GM19455 (cell line): Measurements from ENCODE around the gene SMPD2.
A peak's percentile ranks its signal among the peaks of the same experiment; 100 is the strongest.

ENCODE experiments used
- ATAC-seq: cut with Tn5 transposase; IDR thresholded peaks from one replicate; pipeline ENCODE4 v1.9.1; 2021; ENCODE audit not compliant: unreplicated experiment

Gene SMPD2

GRCh38 chr6:109483735-109484057, 43.2 kb downstream of the SMPD2 start:
- peak; percentile 3 for ATAC-seq

DNA sequence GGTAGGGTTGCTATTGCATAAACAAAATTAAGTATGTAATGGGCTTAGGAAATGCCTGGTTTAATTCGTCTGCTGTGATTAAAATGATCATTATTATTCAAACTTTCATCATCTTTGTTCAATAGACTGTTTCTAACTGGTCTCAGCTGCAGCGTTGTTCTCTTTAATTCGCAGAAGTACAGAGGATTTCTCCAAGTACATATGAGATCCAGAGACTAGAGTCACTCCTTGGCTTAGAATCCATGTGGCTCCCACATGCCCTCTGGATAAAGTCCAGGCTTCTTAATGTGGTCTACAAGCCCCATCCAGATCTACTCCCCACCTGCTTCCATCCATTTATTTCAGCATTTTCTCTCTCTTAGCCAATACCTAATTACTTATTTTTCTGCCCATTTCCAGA, 43.6 kb downstream of the SMPD2 start:
- no peak for ATAC-seq

DNA sequence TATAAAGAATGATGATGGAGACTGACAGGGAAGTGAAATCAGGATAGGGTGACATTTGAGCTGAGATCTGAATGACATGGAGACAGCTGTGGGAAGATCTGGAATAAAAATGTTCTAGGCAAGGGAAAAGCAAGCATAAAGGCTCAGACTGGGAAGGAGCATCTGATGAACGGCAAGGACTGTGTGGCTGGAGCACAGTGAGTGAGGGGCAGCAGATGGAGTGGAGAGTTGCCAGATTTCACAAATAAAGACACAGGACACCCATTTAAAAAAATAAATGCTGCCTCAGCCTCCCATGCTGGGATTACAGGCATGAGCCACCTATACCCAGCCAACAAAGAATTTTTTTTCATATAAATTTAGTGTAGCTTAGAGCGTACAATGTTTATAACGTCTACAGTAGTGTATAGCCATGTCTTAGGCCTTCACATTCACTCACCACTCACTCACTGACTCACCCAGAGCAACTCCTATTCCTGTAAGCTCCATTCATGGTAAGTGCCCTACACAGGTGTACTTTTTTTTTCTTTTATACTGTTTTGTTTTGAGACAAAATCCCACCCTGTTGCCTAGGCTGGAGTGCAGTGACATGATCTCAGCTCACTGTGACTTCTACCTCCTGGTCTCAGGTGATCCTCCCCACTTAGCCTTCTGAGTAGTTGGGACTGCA, 44.9 kb downstream of the SMPD2 start:
- no peak for ATAC-seq

GRCh38 chr6:109486068-109486467, 45.5 kb downstream of the SMPD2 start:
- no peak for ATAC-seq

- ATAC-seq = no peak
Measured at GRCh38 chr6:109488001-109488400, 47.5 kb downstream of the SMPD2 start.

- ATAC-seq = no peak
Measured at GRCh38 chr6:109490713-109491112, 50.2 kb downstream of the SMPD2 start.

DNA sequence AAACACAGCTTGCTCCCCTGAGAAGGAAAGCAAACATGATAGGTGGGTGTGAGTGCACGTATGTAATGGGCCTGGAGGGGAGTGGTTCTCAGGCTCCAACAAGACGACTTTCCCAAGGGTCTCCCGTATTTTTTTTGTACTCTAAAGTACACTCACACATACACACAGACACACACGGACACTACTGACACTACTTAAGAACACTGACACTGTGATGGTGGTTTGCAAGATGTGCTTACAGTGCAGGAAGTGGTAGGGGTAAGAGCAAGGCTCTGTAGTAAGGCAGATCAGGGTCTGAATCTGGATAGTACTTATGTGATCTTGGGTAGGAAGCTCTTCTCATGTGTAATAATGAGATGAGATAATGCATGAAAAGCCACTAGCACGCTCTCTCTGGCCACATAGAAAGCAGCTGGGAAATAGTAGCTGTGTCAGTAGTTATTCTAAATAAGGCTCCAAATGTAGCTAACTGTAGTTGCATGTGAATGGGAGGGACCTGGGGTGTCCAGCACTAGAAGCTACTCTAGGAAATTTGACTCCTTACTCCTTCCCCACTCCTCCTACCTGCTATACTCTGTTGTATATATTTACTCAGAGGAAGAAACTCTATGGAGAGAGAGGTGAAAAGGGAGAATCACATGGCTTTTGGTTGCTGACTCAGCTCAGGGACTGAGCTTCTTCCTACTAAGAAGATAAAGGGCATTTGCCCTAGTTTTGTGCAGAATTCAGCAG, 50.8 kb downstream of the SMPD2 start:
- ATAC-seq = no peak
